GM13977 (cell line): Measurements from ENCODE around the gene FBXL17.

Experiments used
- DNase-seq: peaks from one replicate; pipeline ENCODE4 v3.0.0; 2012; ENCODE audit warnings: low spot score
- in situ Hi-C: fragments of 300-500 bp; cut with MboI; formaldehyde crosslinking; loops from one replicate; pipeline ENCODE4 v1.12.0; 2022; ENCODE audit warnings: low sequenced_read_pairs, low pct_unique_long_range_greater_than_20kb, mixed read lengths, inconsistent platforms; ENCODE audit not compliant: unreplicated experiment
- TF ChIP-seq, protein P1 (sequence below): IDR thresholded peaks from 2 replicates; pipeline ENCODE4 v1.5.1; 2012; ENCODE audit warnings: mild to moderate bottlenecking, control low read depth; ENCODE audit not compliant: insufficient read depth; ENCODE audit errors: extremely low read depth, missing control alignments

FBXL17 gene

DNA sequence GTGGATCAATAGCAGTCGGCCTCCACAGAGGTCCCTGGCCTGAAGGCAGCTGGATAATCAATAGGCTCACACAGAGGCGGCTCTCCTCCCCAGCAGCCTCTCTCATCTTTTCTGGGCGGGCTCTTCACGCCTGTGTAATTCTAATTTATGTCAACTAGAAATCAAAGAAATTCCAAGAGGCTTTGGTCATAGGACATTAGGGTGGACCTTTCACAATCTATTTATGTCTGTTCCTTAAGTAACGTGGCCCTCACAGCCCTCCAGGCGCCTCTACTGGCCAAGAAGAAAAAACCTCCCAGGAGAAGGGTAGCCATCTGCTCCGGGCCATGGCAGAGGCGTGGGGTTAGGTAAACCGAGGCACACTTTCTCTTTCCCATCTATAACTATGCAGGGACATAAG, 506.1 kb downstream of the FBXL17 start:
- no peak for DNase-seq
- TF ChIP-seq, protein P1, sequence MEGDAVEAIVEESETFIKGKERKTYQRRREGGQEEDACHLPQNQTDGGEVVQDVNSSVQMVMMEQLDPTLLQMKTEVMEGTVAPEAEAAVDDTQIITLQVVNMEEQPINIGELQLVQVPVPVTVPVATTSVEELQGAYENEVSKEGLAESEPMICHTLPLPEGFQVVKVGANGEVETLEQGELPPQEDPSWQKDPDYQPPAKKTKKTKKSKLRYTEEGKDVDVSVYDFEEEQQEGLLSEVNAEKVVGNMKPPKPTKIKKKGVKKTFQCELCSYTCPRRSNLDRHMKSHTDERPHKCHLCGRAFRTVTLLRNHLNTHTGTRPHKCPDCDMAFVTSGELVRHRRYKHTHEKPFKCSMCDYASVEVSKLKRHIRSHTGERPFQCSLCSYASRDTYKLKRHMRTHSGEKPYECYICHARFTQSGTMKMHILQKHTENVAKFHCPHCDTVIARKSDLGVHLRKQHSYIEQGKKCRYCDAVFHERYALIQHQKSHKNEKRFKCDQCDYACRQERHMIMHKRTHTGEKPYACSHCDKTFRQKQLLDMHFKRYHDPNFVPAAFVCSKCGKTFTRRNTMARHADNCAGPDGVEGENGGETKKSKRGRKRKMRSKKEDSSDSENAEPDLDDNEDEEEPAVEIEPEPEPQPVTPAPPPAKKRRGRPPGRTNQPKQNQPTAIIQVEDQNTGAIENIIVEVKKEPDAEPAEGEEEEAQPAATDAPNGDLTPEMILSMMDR: no peak
- in situ Hi-C loops: no loop called here

DNA sequence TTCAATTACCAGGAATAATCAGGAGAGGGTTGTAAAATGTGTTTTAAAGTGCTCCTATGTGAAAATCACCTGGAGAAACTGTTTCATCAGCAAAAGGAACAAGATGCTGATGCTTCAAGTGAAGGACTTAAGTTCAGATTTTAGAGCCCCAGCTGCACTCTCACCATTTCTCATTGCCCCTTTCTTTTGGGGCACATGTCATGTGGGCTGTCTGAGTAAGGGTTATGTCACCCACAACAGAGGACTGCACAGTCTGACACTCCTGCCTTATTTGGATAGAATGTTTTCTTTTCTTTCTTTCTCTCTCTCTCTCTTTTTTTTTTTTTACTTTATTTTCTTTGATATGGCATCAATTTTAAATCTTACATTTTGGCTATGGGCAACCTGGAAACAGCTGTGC, 507.1 kb downstream of the FBXL17 start:
- no peak for DNase-seq
- in situ Hi-C loops: no loop called here
- TF ChIP-seq, protein P1: no peak

DNA sequence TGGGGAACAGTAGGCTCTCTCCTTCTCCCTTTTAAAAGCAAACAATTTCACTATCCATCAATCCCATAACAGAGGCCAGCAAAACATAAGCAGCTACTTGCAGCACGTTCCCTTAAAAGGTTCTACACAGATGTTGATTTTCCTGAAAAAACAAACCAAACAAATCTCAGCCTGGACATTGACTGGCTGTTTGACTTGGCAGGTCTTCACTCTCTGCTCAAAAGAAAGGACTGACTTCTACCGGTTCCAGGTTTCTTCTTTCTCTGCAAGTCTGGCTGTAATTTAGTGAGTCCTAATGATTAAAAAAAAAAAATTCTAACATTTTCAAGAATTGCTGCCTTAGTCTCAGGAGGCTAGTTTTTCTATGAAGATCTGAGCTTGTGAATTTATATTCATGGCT, 508.0 kb downstream of the FBXL17 start:
- in situ Hi-C loops: no loop called here
- TF ChIP-seq, protein P1: no peak
- DNase-seq: no peak

DNA sequence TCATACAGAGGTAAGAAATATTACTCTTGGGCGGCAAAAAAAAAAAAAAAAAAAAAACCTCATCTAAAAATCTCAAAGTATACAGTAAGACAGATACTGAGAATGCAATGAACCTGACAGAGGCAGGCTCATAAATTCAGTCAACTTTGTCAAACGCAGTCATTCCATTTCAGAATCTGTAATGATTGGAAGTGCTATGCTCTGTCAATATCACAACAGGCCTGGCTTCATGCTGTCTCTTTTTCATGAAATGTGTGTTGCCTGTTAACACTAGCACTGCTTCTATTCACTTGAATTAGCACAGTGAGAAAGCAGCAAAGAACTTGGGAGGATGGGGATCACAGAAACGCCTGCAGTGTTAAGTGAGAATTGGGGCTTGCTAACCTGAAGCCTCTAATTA, 510.9 kb downstream of the FBXL17 start:
- in situ Hi-C loops: no loop called here
- DNase-seq: no peak
- TF ChIP-seq, protein P1: no peak

DNA sequence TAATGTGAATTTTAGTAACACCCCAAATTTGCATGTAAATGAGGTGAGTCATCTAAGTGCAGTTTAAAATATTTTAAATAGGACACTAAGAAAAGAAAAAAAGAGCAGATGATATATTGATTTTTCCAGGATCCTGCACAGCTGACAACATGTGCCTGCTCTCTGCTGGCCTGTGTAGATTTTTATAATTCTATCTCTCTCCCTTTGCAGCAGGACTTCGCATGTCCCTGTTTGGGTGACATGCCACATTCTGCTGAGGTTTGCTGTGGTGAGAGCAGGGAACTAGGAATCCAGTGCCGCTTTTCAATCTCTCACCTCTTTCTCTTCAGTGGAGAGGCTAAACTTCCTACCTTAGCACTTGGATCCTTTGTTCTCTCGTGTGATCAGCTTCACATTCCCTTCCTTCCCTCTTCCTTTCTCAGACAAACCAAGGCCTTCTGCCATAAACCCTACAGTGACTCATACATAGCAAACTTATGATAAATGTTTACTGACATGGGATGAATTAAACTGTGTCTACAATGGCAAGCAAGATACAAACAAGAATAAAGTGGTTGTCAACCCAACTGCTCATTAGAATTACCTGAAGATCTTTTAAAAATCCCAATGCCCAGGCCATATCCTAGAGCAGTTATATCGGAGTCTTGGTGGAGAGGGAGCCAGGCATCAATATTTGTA, 512.3 kb downstream of the FBXL17 start:
- TF ChIP-seq, protein P1: no peak
- no peak for DNase-seq
- in situ Hi-C loops: no loop called here

DNA sequence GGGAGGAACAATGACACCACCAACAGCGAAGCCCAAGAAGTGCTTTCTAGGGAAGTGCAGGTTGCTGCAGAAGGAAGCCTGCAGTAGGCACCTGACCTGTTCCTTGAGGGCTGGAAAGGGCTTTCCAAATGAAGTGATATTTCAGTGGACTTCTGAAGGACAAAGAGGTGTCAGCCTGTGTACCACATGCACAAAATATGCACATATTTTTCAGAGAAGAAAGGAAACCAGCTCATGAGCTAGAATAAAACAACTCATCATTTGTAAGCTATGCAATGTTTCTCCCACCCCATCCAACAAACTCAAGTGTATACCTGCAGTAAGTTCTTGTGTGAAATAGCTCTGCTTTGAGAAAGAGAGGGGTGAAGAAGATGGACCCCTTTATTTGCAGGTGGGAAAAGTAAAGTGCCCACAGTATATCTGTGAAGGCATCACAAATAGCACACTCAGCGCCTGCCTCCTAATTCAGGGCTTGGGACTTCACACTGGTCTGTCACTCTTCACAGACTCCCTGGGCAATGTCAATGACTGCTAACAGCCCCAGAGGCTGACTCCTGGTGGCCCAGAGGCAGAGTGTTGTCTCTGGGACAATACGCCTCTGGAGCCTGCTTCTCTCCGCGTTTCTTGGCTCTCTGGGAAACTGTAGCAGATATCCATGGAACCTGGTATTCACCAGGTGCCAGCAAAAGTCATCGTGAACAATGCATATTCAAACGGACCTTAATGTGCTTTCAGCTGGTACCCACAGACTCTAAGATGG, 513.1 kb downstream of the FBXL17 start:
- TF ChIP-seq, protein P1: no peak
- in situ Hi-C loops: no loop called here
- DNase-seq: no peak
